ENCODE data around the gene PXDN. TPM values are rescaled to one million over a fixed set of nuclear protein-coding genes. Genes with fewer than 3 reads are reported as not detected.

The PXDN gene
- total RNA-seq, 1 donor from 2014 or later = 459 TPM

- Mint-ChIP-seq H3K4me1 (ENCODE audit: unreplicated experiment) (peaks cover 71% of the 10 kb centered on the region), H3K27ac (ENCODE audit: unreplicated experiment) (peak overlapping the region; percentile 93), H3K4me3 (ENCODE audit: unreplicated experiment) (peak overlapping the region; percentile 36), H3K27me3 (ENCODE audit: unreplicated experiment) (no peaks in the 10 kb centered on the region), H3K9me3 (ENCODE audit: unreplicated experiment) (no peaks in the 10 kb centered on the region), H3K36me3 (ENCODE audit: unreplicated experiment) (peaks cover 4% of the 10 kb centered on the region)
- no peak for TF ChIP-seq CTCF (IDR thresholded peaks at IDR 0.05)
- DNase-seq (ENCODE audit: extremely low spot score, unreplicated experiment) = no peak
Observed at GRCh38 chr2:1715184-1716013, 28.9 kb downstream of the PXDN start.

GRCh38 chr2:1714291-1715064, 29.8 kb downstream of the PXDN start:
- peak overlapping the region; percentile 93 for H3K27ac Mint-ChIP-seq (ENCODE audit: unreplicated experiment)
- H3K4me1 Mint-ChIP-seq (ENCODE audit: unreplicated experiment) = peaks cover 73% of the 10 kb centered on the region
- no peaks in the 10 kb centered on the region for H3K9me3 Mint-ChIP-seq (ENCODE audit: unreplicated experiment)
- DNase-seq (ENCODE audit: extremely low spot score, unreplicated experiment) = no peak
- peaks cover 5% of the 10 kb centered on the region for H3K36me3 Mint-ChIP-seq (ENCODE audit: unreplicated experiment)
- H3K4me3 Mint-ChIP-seq (ENCODE audit: unreplicated experiment) = peak overlapping the region; percentile 3
- no peak for TF ChIP-seq CTCF (IDR thresholded peaks at IDR 0.05)
- no peaks in the 10 kb centered on the region for H3K27me3 Mint-ChIP-seq (ENCODE audit: unreplicated experiment)

GRCh38 chr2:1713839-1714236, 30.5 kb downstream of the PXDN start:
- no peak for DNase-seq (ENCODE audit: extremely low spot score, unreplicated experiment)
- peaks cover 5% of the 10 kb centered on the region for H3K36me3 Mint-ChIP-seq (ENCODE audit: unreplicated experiment)
- H3K9me3 Mint-ChIP-seq (ENCODE audit: unreplicated experiment) = no peaks in the 10 kb centered on the region
- TF ChIP-seq CTCF (IDR thresholded peaks at IDR 0.05) = no peak
- peaks cover 74% of the 10 kb centered on the region for H3K4me1 Mint-ChIP-seq (ENCODE audit: unreplicated experiment)
- H3K27me3 Mint-ChIP-seq (ENCODE audit: unreplicated experiment) = no peaks in the 10 kb centered on the region
- peak overlapping the region; percentile 93 for H3K27ac Mint-ChIP-seq (ENCODE audit: unreplicated experiment)
- no peak overlapping the region for H3K4me3 Mint-ChIP-seq (ENCODE audit: unreplicated experiment)

GRCh38 chr2:1713142-1713838, 31.0 kb downstream of the PXDN start:
- Mint-ChIP-seq H3K4me3 (ENCODE audit: unreplicated experiment) (no peak overlapping the region), H3K9me3 (ENCODE audit: unreplicated experiment) (no peaks in the 10 kb centered on the region), H3K36me3 (ENCODE audit: unreplicated experiment) (peaks cover 5% of the 10 kb centered on the region), H3K4me1 (ENCODE audit: unreplicated experiment) (peaks cover 78% of the 10 kb centered on the region), H3K27me3 (ENCODE audit: unreplicated experiment) (no peaks in the 10 kb centered on the region), H3K27ac (ENCODE audit: unreplicated experiment) (peak overlapping the region; percentile 93)
- no peak for TF ChIP-seq CTCF (IDR thresholded peaks at IDR 0.05)
- no peak for DNase-seq (ENCODE audit: extremely low spot score, unreplicated experiment)

Measured in osteocyte (in vitro differentiated cells).